ENCODE measurements around the gene MTRF1L. TPM values are rescaled to one million over a fixed set of nuclear protein-coding genes. Genes with fewer than 3 reads are reported as not detected.

MTRF1L gene
- total and polyA plus RNA-seq, 2 of the 8 experiments (the other 6 are each of a cell fraction or from before 2014, with no cell fraction given): 4.5 to 26.5 TPM

DNA sequence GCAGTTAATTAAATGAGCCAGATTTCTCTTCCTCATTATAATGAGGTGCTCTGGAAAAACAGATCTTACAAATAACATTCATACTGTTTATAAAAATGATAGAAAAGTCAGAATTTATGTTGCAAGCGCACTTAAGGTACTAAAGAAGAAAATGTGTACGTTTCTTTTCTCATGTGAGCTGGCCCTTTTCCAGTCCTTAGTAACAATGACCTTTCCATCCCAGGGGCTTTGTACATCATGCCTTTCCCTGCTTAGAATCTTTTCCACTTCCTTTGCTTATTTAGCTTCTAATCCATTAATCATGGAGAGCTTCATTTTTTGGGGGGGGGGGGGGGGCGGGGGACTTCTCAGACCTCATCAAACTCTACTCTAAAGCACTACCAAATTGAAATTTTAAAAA is 24.5 kb downstream of the MTRF1L start:
- TF ChIP-seq NANOG (IDR thresholded peaks at IDR 0.05; ENCODE audit: insufficient read depth, low read depth, low read length, poor library complexity, severe bottlenecking) (no peak), ASH2L (IDR thresholded peaks at IDR 0.05; ENCODE audit: low read length) (no peak), POU5F1 (IDR thresholded peaks at IDR 0.05; ENCODE audit: low read depth, low read length) (no peak), TBP (IDR thresholded peaks at IDR 0.05; ENCODE audit: low read depth, low read length) (no peak)
- no peak overlapping the region for H4K5ac ChIP-seq (ENCODE audit: insufficient read length, low read depth, low read length)
- H3K27ac ChIP-seq (ENCODE audit: low read depth, low read length): no peak overlapping the region
- H2BK12ac ChIP-seq (ENCODE audit: low read depth, low read length): no peak overlapping the region
- H3K79me2 ChIP-seq (ENCODE audit: control insufficient read depth in 1 of 2, insufficient read depth in 2 of 2, low read length in 2 of 2): peaks cover 52 to 98% of the 10 kb centered on the region in 2 experiments
- no peak overlapping the region for H2AK5ac ChIP-seq (ENCODE audit: low read depth, low read length)
- H3K4me3 ChIP-seq (ENCODE audit: extremely low read depth in 1 of 4, insufficient read depth in 2 of 4, low read depth in 3 of 4, low read length in 4 of 4): peak overlapping the region in 1 of 4 experiments; percentile 30; a peak in 2 of 8 replicates
- no peaks in the 10 kb centered on the region for H3K27me3 ChIP-seq (replicated peaks in 1 of 4; ENCODE audit: control insufficient read depth in 3 of 4, extremely low read depth in 1 of 4, insufficient read depth in 3 of 4, low read length in 3 of 4)
- no peak overlapping the region for H4K8ac ChIP-seq (ENCODE audit: extremely low read depth, insufficient read depth, low read length)
- no peak overlapping the region for H3K56ac ChIP-seq (replicated peaks; ENCODE audit: insufficient read length, low read depth, low read length)
- no peak for DNase-seq (ENCODE audit: low read depth in 1 of 2, low spot score in 2 of 2)
- H3K23ac ChIP-seq (ENCODE audit: insufficient read length): no peak overlapping the region
- H2AFZ ChIP-seq (ENCODE audit: low read length): no peak overlapping the region
- peak overlapping the region in 1 of 2 experiments; percentile 43; a peak in 1 of 4 replicates for H3K4me2 ChIP-seq (ENCODE audit: insufficient read depth in 1 of 2, low read depth in 2 of 2, low read length in 2 of 2)
- peaks cover 11 to 32% of the 10 kb centered on the region in 2 experiments for H4K20me1 ChIP-seq (replicated peaks in 1 of 2; ENCODE audit: control insufficient read depth in 1 of 2, insufficient read depth in 2 of 2, low read length in 2 of 2)
- H2BK20ac ChIP-seq (ENCODE audit: low read length): no peak overlapping the region
- ChIA-PET POLR2A (ENCODE audit: partially characterized antibody) (interaction anchor here (0.6 to 1.2 kb wide), 2 partner anchors 8 to 48 kb away, joined by 3 to 6 read pairs; no protein-coding TSS in a partner anchor), CTCF (ENCODE audit: partially characterized antibody) (interaction anchor here (1.0 to 2.1 kb wide), 3 partner anchors 18 to 225 kb away, joined by 3 to 5 read pairs (median 3); no protein-coding TSS in a partner anchor)
- H2BK120ac ChIP-seq (replicated peaks; ENCODE audit: low read depth, low read length): no peak overlapping the region
- H3K4me1 ChIP-seq (replicated peaks in 1 of 4; ENCODE audit: control insufficient read depth in 3 of 4, insufficient read depth in 4 of 4, low read length in 3 of 4): peaks cover 0 to 8% (median 3%) of the 10 kb centered on the region in 4 experiments; a peak in 4 of 7 replicates
- H3K18ac ChIP-seq (ENCODE audit: extremely low read depth, low read length): no peak overlapping the region
- H2BK15ac ChIP-seq (ENCODE audit: low read length): no peak overlapping the region
- H3K14ac ChIP-seq (ENCODE audit: insufficient read length): no peak overlapping the region
- peaks cover 0 to 64% (median 27%) of the 10 kb centered on the region in 4 experiments for H3K36me3 ChIP-seq (ENCODE audit: control insufficient read depth in 2 of 4, insufficient read depth in 4 of 4, low read length in 3 of 4)
- FAIRE-seq: no peak
- H3K9me3 ChIP-seq (ENCODE audit: insufficient read depth in 2 of 2, low read depth in 1 of 2, low read length in 1 of 2): no peaks in the 10 kb centered on the region
- H3K23me2 ChIP-seq (ENCODE audit: low read depth, low read length): no peaks in the 10 kb centered on the region
- no peak overlapping the region for H4K91ac ChIP-seq (replicated peaks; ENCODE audit: insufficient read length, low read length)
- no peaks in the 10 kb centered on the region for H3K79me1 ChIP-seq (ENCODE audit: low read depth, low read length)
- H2BK5ac ChIP-seq (ENCODE audit: low read depth, low read length): no peak overlapping the region
- H3K4ac ChIP-seq (replicated peaks; ENCODE audit: insufficient read length, low read depth, low read length): no peak overlapping the region
- no peak overlapping the region for H3K9ac ChIP-seq (replicated peaks in 1 of 4; ENCODE audit: extremely low read depth in 1 of 4, low read depth in 3 of 4, low read length in 3 of 4)
- 100% methylated on average over 2 of the region's 3 CpGs; no CpG with 5 or more reads in 1 of the 2 experiments for WGBS, 2 experiments (ENCODE audit: extremely low coverage in 1 of 2, insufficient coverage in 1 of 2, insufficient read length in 1 of 2, insufficient replicate concordance in 2 of 2, low coverage in 1 of 2, low lambda C conversion rate in 2 of 2, missing lambda C conversion rate in 1 of 2)

Measured in H1 (cell line).